Stomach (tissue), 9 donors: ENCODE data around the gene RECQL5. TPM values are rescaled to one million over a fixed set of nuclear protein-coding genes. Genes with fewer than 3 reads are reported as not detected.

Experiments used
- DNase-seq, 2 donors: peaks; one replicate each; pipeline versions ENCODE4 v3.0.0 to v3.0.0-alpha.2; 2013 to 2019
- H3K27ac ChIP-seq, 5 donors: fragments of 200-600 bp in 4 of 5; sonication (generic) in 4 of 5; one replicate each; pipeline ENCODE4 v1.5.1; 2013 to 2019; ENCODE audit warnings: mild to moderate bottlenecking in 1 of 5, moderate library complexity in 1 of 5
- H3K27me3 ChIP-seq, 3 donors: fragments of 200-600 bp; sonication (generic); one replicate each; pipeline ENCODE4 v1.5.1; 2017 to 2019; ENCODE audit warnings: mixed run types in 1 of 3
- H3K36me3 ChIP-seq, 4 donors: fragments of 200-600 bp; sonication (generic); 1 replicate in 3 of 4; 2 replicates in 1 of 4; pipeline ENCODE4 v1.5.1; 2016 to 2019
- H3K4me1 ChIP-seq, 4 donors: fragments of 200-600 bp; sonication (generic); one replicate each; pipeline ENCODE4 v1.5.1; 2016 to 2019
- H3K4me3 ChIP-seq, 4 donors: fragments of 200-600 bp; sonication (generic) in 3 of 4; one replicate each; pipeline ENCODE4 v1.5.1; 2016 to 2019; ENCODE audit warnings: mild to moderate bottlenecking in 1 of 4
- H3K9me3 ChIP-seq, 4 donors: fragments of 200-600 bp; sonication (generic); one replicate each; pipeline ENCODE4 v1.5.1; 2016 to 2019
- CTCF ChIP-seq, 7 experiments: fragments of 450-650 bp in 4 of 7; fragments of 200-600 bp in 3 of 7; sonication (generic) in 3 of 7; IDR thresholded peaks; one replicate each; pipeline ENCODE4 v1.5.1; 2016 to 2019; ENCODE audit warnings: antibody characterized with exemption in 7 of 7, control low read depth in 2 of 7, mild to moderate bottlenecking in 1 of 7
- EP300 ChIP-seq: sonication (generic); formaldehyde crosslinking; IDR thresholded peaks from one replicate; pipeline ENCODE4 v1.6.1; 2017; ENCODE audit warnings: antibody characterized with exemption
- POLR2A ChIP-seq, 4 donors: fragments of 450-650 bp; IDR thresholded peaks; one replicate each; pipeline ENCODE4 v1.6.1; 2016; ENCODE audit warnings: antibody characterized with exemption in 4 of 4, control low read depth in 2 of 4, mild to moderate bottlenecking in 1 of 4, moderate library complexity in 1 of 4
- POLR2AphosphoS5 ChIP-seq, 3 donors: sonication (generic); formaldehyde crosslinking; IDR thresholded peaks; one replicate each; pipeline ENCODE4 v1.6.1; 2016; ENCODE audit warnings: antibody characterized with exemption in 3 of 3
- WGBS, 5 donors: extraction: QIAGEN DNeasy Blood & Tissue Kit in 3 of 5; methylation state at CpG; one replicate each; pipeline versions ENCODE4 v1.1.5 to v1.1.7; 2013 to 2018; 5-methylcytosine and 5-hydroxymethylcytosine counted together
- intact Hi-C: fragments of 100-400 bp; cut with DNase I; formaldehyde crosslinking; loops from one replicate; pipeline ENCODE4 v1.15.1; 2023; ENCODE audit warnings: low total_unique reads
- polyA plus RNA-seq, 3 donors: library from polyadenylated mRNA; stranded (reverse); fragments of 200-250 nt; gene quantifications; one replicate each; pipeline ENCODE4 v1.2.3, GENCODE V29; 2013
- total RNA-seq, 5 donors: library from RNA; depleted of rRNA; stranded (reverse); fragments of >200 nt; gene quantifications; one replicate each; pipeline versions ENCODE4 v1.1.0 to v1.2.3, GENCODE V29; 2014 to 2016
- donor health status: healthy with polysubstance abuse.
- donor health status: Bipolar disorder and iron deficiency.
- donor health status: healthy.

RECQL5 gene
- total and polyA plus RNA-seq, 8 donors = 21.4 to 229 (median 48.7) TPM

DNA sequence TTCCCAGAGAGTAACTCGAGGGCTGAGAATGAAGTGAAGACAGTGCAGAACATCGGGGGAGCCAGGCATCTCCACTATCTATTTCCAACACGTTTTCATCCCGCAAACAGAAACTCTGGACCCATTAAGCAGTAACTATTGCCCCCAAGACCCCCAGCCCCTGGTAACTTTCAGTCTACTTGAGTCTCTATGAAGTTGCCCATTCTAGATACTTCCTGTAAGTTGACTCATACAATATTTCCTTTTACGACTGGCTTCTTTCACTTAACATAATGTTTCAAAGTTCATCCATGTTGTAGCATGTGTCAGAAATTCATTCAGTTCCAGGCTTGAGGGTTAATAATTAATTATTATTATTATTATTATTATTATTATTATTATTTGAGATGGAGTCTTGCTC is 59.9 kb downstream of the RECQL5 start:
- WGBS, 5 donors = 83 to 89% (median 87%) methylated on average over 5 of the region's 5 CpGs
- Histone ChIP-seq H3K27ac (no peak overlapping the region), H3K9me3 (no peaks in the 10 kb centered on the region), H3K4me1 (peaks cover 4 to 13% (median 7%) of the 10 kb centered on the region in 4 donors), H3K27me3 (no peaks in the 10 kb centered on the region), H3K36me3 (peaks cover 0 to 33% (median 20%) of the 10 kb centered on the region in 4 donors), H3K4me3 (no peak overlapping the region)
- intact Hi-C loops = no loop called here
- no peak for TF ChIP-seq CTCF (IDR thresholded peaks at IDR 0.05)
- TF ChIP-seq POLR2A (IDR thresholded peaks at IDR 0.05) = no peak
- TF ChIP-seq POLR2AphosphoS5 (IDR thresholded peaks at IDR 0.05) = no peak
- TF ChIP-seq EP300 = no peak
- DNase-seq = no peak

DNA sequence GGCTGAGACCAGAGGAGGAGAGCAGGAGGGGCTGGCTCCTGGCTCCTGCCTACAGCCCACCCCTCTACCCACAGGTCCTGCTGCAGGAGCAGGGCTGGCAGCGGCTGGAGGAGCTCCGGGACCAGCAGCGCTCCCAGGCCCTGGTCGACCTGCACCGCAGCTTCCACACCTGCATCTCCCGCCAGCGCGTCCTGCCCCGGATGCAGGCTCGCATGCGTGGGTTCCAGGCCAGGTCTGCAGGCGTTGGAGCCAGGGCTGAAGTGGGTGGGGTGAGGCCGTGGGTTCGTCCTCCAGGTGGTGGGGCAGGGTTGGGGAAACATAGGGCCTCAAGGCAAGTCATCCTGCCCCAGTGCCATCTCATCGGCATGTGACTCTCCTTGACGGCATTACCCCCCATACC is 61.2 kb downstream of the RECQL5 start:
- peaks cover 0 to 13% (median 6%) of the 10 kb centered on the region in 4 donors for H3K4me1 ChIP-seq
- DNase-seq = no peak
- H3K36me3 ChIP-seq = peaks cover 0 to 28% (median 17%) of the 10 kb centered on the region in 4 donors
- no peak overlapping the region for H3K27ac ChIP-seq
- H3K9me3 ChIP-seq = no peaks in the 10 kb centered on the region
- no peak overlapping the region for H3K4me3 ChIP-seq
- intact Hi-C loops = no loop called here
- no peaks in the 10 kb centered on the region for H3K27me3 ChIP-seq
- WGBS, 5 donors = 85 to 91% (median 89%) methylated on average over 15 to 16 of the region's 16 CpGs
- no peak for TF ChIP-seq CTCF (IDR thresholded peaks at IDR 0.05)
- TF ChIP-seq EP300 = no peak
- TF ChIP-seq POLR2A (IDR thresholded peaks at IDR 0.05) = no peak
- TF ChIP-seq POLR2AphosphoS5 (IDR thresholded peaks at IDR 0.05) = no peak

DNA sequence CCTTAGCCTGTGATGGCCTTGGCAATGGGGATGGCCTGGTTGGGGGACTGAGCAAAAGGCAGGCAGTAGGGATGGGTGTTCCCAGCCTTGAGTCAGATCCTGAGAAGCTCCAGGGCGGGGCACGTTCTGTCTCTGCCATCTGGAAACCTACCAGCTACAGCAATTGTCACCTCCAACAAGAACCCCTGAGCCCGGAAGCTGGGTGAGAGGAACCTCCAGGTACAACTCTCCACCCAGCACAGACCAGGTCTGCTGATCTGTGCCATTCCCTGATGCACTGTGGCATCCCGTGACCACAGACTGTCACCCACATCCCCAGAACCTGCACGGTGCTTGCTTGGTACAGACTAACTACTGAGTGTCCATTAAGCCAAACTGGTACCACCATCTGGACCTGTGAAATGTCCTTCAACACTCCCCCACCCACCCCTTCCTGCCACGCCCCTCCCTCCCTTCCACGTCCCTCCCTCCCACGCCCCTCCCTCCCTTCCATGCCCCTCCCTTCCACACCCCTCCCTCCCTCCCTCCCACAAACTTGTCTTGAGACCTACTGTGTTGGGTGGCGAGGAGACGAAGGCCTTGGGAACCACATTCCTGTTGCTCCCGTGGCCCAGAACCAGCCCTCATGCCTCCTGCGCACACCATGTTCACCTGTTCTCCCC is 62.8 kb downstream of the RECQL5 start:
- H3K4me1 ChIP-seq = peaks cover 0 to 3% (median 0%) of the 10 kb centered on the region in 4 donors
- peak in 1 of 2 donors; percentile 7 for DNase-seq
- no peak overlapping the region for H3K27ac ChIP-seq
- TF ChIP-seq POLR2A (IDR thresholded peaks at IDR 0.05) = no peak
- no peak for TF ChIP-seq EP300
- no peak for TF ChIP-seq POLR2AphosphoS5 (IDR thresholded peaks at IDR 0.05)
- TF ChIP-seq CTCF (IDR thresholded peaks at IDR 0.05) = no peak
- peaks cover 0 to 21% (median 8%) of the 10 kb centered on the region in 4 donors for H3K36me3 ChIP-seq
- no peaks in the 10 kb centered on the region for H3K9me3 ChIP-seq
- H3K4me3 ChIP-seq = no peak overlapping the region
- WGBS, 5 donors = 66 to 88% (median 78%) methylated on average over 8 to 12 of the region's 12 CpGs
- intact Hi-C loops = no loop called here
- H3K27me3 ChIP-seq = no peaks in the 10 kb centered on the region

DNA sequence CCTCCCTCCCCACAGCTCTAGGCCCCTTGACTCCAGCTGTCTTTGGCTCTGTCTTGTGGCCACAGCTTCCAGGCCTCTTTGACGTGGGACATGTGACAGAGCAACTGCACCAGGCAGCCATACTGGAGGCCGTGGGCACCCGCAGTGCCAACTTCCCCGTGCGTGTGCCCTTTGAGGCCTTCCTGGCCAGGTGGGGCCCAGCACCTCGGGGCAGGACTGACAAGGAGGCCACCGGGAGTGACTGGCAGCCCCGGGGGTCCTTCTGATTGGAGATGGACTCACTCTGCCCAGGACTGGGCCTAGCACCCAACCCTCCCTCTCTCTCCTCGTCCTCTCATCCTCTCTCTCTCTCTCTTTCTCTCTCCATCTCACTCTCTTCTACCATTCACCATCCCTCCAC is 63.8 kb downstream of the RECQL5 start:
- TF ChIP-seq POLR2A (IDR thresholded peaks at IDR 0.05) (no peak), EP300 (no peak), POLR2AphosphoS5 (IDR thresholded peaks at IDR 0.05) (no peak), CTCF (IDR thresholded peaks at IDR 0.05) (no peak)
- H3K9me3 ChIP-seq = no peaks in the 10 kb centered on the region
- WGBS, 5 donors = 75 to 85% (median 79%) methylated on average over 9 of the region's 9 CpGs
- no peak overlapping the region for H3K4me3 ChIP-seq
- peaks cover 0 to 3% (median 0%) of the 10 kb centered on the region in 4 donors for H3K4me1 ChIP-seq
- peak in 1 of 2 donors; percentile 3 for DNase-seq
- H3K27ac ChIP-seq = no peak overlapping the region
- no peaks in the 10 kb centered on the region for H3K27me3 ChIP-seq
- intact Hi-C loops = no loop called here
- peaks cover 0 to 21% (median 8%) of the 10 kb centered on the region in 4 donors for H3K36me3 ChIP-seq
